ENCODE measurements around the gene C1orf167. TPM values are rescaled to one million over a fixed set of nuclear protein-coding genes. Genes with fewer than 3 reads are reported as not detected.

Gene C1orf167
- total RNA-seq, 6 experiments from 2014 or later: not detected

- no peak for DNase-seq
These were observed 44.4 kb downstream of the C1orf167 start for GRCh38 chr1:11806307-11806936.

GRCh38 chr1:11807133-11807532 lies 45.1 kb downstream of the C1orf167 start:
- Histone ChIP-seq H3K9me3 (no peaks in the 10 kb centered on the region), H3K4me1 (peaks cover 0 to 41% (median 20%) of the 10 kb centered on the region in 4 donors), H3K36me3 (peaks cover 0 to 14% (median 0%) of the 10 kb centered on the region in 4 donors), H3K27ac (peak overlapping the region; percentile 96 to 100 (median 97)), H3K27me3 (no peaks in the 10 kb centered on the region), H3K4me3 (peak overlapping the region; percentile 63 to 75 (median 64))
- ATAC-seq (no peak), DNase-seq (no peak)
- TF ChIP-seq POLR2A (IDR thresholded peaks at IDR 0.05): no peak
- no peak for TF ChIP-seq CTCF (IDR thresholded peaks at IDR 0.05)
- intact Hi-C loops (cut with DNase I): no loop called here
- WGBS (ENCODE audit: insufficient coverage, low coverage, low lambda C conversion rate, missing lambda C conversion rate): 5% methylated on average over 2 of the region's 2 CpGs

More at GRCh38 chr1:11806307-11806936, 44.4 kb downstream of the C1orf167 start:
- no peaks in the 10 kb centered on the region for H3K27me3 ChIP-seq
- peaks cover 0 to 14% (median 0%) of the 10 kb centered on the region in 4 donors for H3K36me3 ChIP-seq
- peak; percentile 44 to 71 (median 60) for ATAC-seq
- peak overlapping the region; percentile 96 to 100 (median 97) for H3K27ac ChIP-seq
- 0% methylated on average over 6 of the region's 20 CpGs for WGBS (ENCODE audit: insufficient coverage, low coverage, low lambda C conversion rate, missing lambda C conversion rate)
- intact Hi-C loops (cut with DNase I): no loop called here
- no peaks in the 10 kb centered on the region for H3K9me3 ChIP-seq
- peaks cover 0 to 41% (median 20%) of the 10 kb centered on the region in 4 donors for H3K4me1 ChIP-seq
- TF ChIP-seq POLR2A (IDR thresholded peaks at IDR 0.05) (no peak), CTCF (IDR thresholded peaks at IDR 0.05) (no peak)
- H3K4me3 ChIP-seq: peak overlapping the region; percentile 63 to 75 (median 64)

GRCh38 chr1:11813021-11813420 lies 51.0 kb downstream of the C1orf167 start:
- intact Hi-C loops (cut with DNase I): no loop called here
- Histone ChIP-seq H3K27me3 (no peaks in the 10 kb centered on the region), H3K36me3 (peaks cover 5 to 48% (median 20%) of the 10 kb centered on the region in 4 donors), H3K4me3 (no peak overlapping the region), H3K27ac (no peak overlapping the region), H3K4me1 (no peaks in the 10 kb centered on the region), H3K9me3 (no peaks in the 10 kb centered on the region)
- TF ChIP-seq CTCF (IDR thresholded peaks at IDR 0.05) (no peak), POLR2A (IDR thresholded peaks at IDR 0.05) (no peak)
- WGBS (ENCODE audit: insufficient coverage, low coverage, low lambda C conversion rate, missing lambda C conversion rate): 62% methylated on average over 4 of the region's 5 CpGs
- DNase-seq (no peak), ATAC-seq (no peak)

- no peaks in the 10 kb centered on the region for H3K9me3 ChIP-seq
- no peak overlapping the region for H3K4me3 ChIP-seq
- intact Hi-C loops (cut with DNase I): no loop called here
- TF ChIP-seq CTCF (IDR thresholded peaks at IDR 0.05) (no peak), POLR2A (IDR thresholded peaks at IDR 0.05) (no peak)
- H3K27me3 ChIP-seq: no peaks in the 10 kb centered on the region
- WGBS (ENCODE audit: insufficient coverage, low coverage, low lambda C conversion rate, missing lambda C conversion rate): 86% methylated on average over 5 of the region's 12 CpGs
- H3K36me3 ChIP-seq: peaks cover 7 to 67% (median 28%) of the 10 kb centered on the region in 4 donors
- ATAC-seq: no peak
- no peak for DNase-seq
- no peaks in the 10 kb centered on the region for H3K4me1 ChIP-seq
- H3K27ac ChIP-seq: no peak overlapping the region
These were observed 55.2 kb downstream of the C1orf167 start for GRCh38 chr1:11817192-11817591.
